Endodermal cell (in vitro differentiated cells): ENCODE data around the gene UNC13A. TPM values are rescaled to one million over a fixed set of nuclear protein-coding genes. Genes with fewer than 3 reads are reported as not detected.

Source experiments
- DNase-seq: peaks from one replicate; pipeline ENCODE4 v3.0.0-alpha.2; 2017
- H3K27ac ChIP-seq: 2 replicates; pipeline ENCODE4 v1.5.1; 2013; ENCODE audit warnings: mild to moderate bottlenecking, low read depth, low read length, moderate library complexity
- H3K27me3 ChIP-seq: 2 replicates; pipeline ENCODE4 v1.6.1; 2013; ENCODE audit warnings: mild to moderate bottlenecking, low read length, moderate library complexity; ENCODE audit not compliant: insufficient read depth, control insufficient read depth, poor library complexity, severe bottlenecking
- H3K36me3 ChIP-seq: 2 replicates; pipeline ENCODE4 v1.7.0; 2013; ENCODE audit warnings: mild to moderate bottlenecking, low read length, moderate library complexity; ENCODE audit not compliant: control insufficient read depth, insufficient read depth
- H3K4me1 ChIP-seq: one replicate; pipeline ENCODE4 v1.7.0; 2013; ENCODE audit warnings: low read length; ENCODE audit not compliant: control insufficient read depth, insufficient read depth
- H3K4me3 ChIP-seq: 2 replicates; pipeline ENCODE4 v1.5.1; 2013; ENCODE audit warnings: mild to moderate bottlenecking, low read length, moderate library complexity
- H3K9ac ChIP-seq: 2 replicates; pipeline ENCODE4 v1.6.1; 2013; ENCODE audit warnings: mild to moderate bottlenecking, low read length, moderate library complexity; ENCODE audit not compliant: poor library complexity, severe bottlenecking; ENCODE audit errors: extremely low read depth
- H3K9me3 ChIP-seq: 2 replicates; pipeline ENCODE4 v1.6.1; 2013; ENCODE audit warnings: mild to moderate bottlenecking, low read length, moderate library complexity; ENCODE audit not compliant: control insufficient read depth
- H3K27ac Mint-ChIP-seq: 2 replicates; pipeline ENCODE4 v1.8.0; 2020; ENCODE audit warnings: mixed read lengths
- H3K27me3 Mint-ChIP-seq: 2 replicates; pipeline ENCODE4 v1.8.0; 2021; ENCODE audit warnings: mild to moderate bottlenecking, mixed read lengths; ENCODE audit not compliant: insufficient read depth
- H3K36me3 Mint-ChIP-seq: 2 replicates; pipeline ENCODE4 v1.8.0; 2020; ENCODE audit warnings: low read depth, mixed read lengths
- H3K4me1 Mint-ChIP-seq: 2 replicates; pipeline ENCODE4 v1.8.0; 2020; ENCODE audit warnings: mixed read lengths
- H3K4me3 Mint-ChIP-seq: 2 replicates; pipeline ENCODE4 v1.8.0; 2020; ENCODE audit warnings: mild to moderate bottlenecking, moderate library complexity, mixed read lengths
- H3K9me3 Mint-ChIP-seq: 2 replicates; pipeline ENCODE4 v1.8.0; 2020; ENCODE audit warnings: mild to moderate bottlenecking, mixed read lengths
- CTCF ChIP-seq: fragments of 200-600 bp; sonication (generic); conservative IDR thresholded peaks from 2 replicates; pipeline ENCODE4 v1.5.0; 2021; ENCODE audit warnings: antibody characterized with exemption, mild to moderate bottlenecking
- WGBS, 2 experiments: methylation state at CpG; one replicate each; pipeline versions ENCODE4 v1.1.5 to v1.1.7; 2013; ENCODE audit warnings: missing lambda C conversion rate in 2 of 2, mixed read lengths in 1 of 2; ENCODE audit not compliant: insufficient coverage in 1 of 2, insufficient read length in 1 of 2; 5-methylcytosine and 5-hydroxymethylcytosine counted together
- total RNA-seq, 2 donors: library from RNA; stranded (reverse); fragmentation: NEBNext Ultra II Directional in 1 of 2; extraction: Animal tissue kit (Norgen Biotek cat#: 25700) in 1 of 2; gene quantifications; 2 replicates in 1 of 2; 3 replicates in 1 of 2; pipeline ENCODE4 v1.2.1, GENCODE V29; 2021

UNC13A gene
- total RNA-seq, 2 donors from 2014 or later: 5.6 to 10.7 TPM

GRCh38 chr19:17734146-17734545 lies 46.0 kb upstream of the UNC13A start:
- Histone ChIP-seq H3K9ac (no peak overlapping the region), H3K36me3 (peaks cover 61% of the 10 kb centered on the region), H3K4me3 (no peak overlapping the region), H3K27ac (no peak overlapping the region), H3K9me3 (no peaks in the 10 kb centered on the region), H3K27me3 (no peaks in the 10 kb centered on the region), H3K4me1 (no peaks in the 10 kb centered on the region)
- Mint-ChIP-seq H3K4me1 (no peaks in the 10 kb centered on the region), H3K9me3 (no peaks in the 10 kb centered on the region), H3K36me3 (peaks cover 67% of the 10 kb centered on the region), H3K4me3 (no peak overlapping the region), H3K27me3 (no peaks in the 10 kb centered on the region), H3K27ac (no peak overlapping the region)
- no peak for DNase-seq
- 95% methylated on average over 14 to 16 of the region's 16 CpGs for WGBS, 2 experiments
- TF ChIP-seq CTCF: no peak

GRCh38 chr19:17733127-17733526 lies 45.0 kb upstream of the UNC13A start:
- Histone ChIP-seq H3K36me3 (peaks cover 71% of the 10 kb centered on the region), H3K27me3 (no peaks in the 10 kb centered on the region), H3K9me3 (no peaks in the 10 kb centered on the region), H3K4me1 (no peaks in the 10 kb centered on the region), H3K27ac (no peak overlapping the region), H3K9ac (no peak overlapping the region), H3K4me3 (no peak overlapping the region)
- Mint-ChIP-seq H3K27me3 (no peaks in the 10 kb centered on the region), H3K36me3 (peaks cover 71% of the 10 kb centered on the region), H3K27ac (no peak overlapping the region), H3K4me1 (no peaks in the 10 kb centered on the region), H3K9me3 (no peaks in the 10 kb centered on the region), H3K4me3 (no peak overlapping the region)
- DNase-seq: no peak
- WGBS, 2 experiments: 97% methylated on average over 17 to 22 of the region's 22 CpGs
- TF ChIP-seq CTCF: no peak

- no peaks in the 10 kb centered on the region for H3K27me3 Mint-ChIP-seq
- H3K4me1 Mint-ChIP-seq: no peaks in the 10 kb centered on the region
- H3K36me3 Mint-ChIP-seq: peaks cover 62% of the 10 kb centered on the region
- no peak for TF ChIP-seq CTCF
- no peak overlapping the region for H3K27ac Mint-ChIP-seq
- H3K9me3 ChIP-seq: no peaks in the 10 kb centered on the region
- peaks cover 74% of the 10 kb centered on the region for H3K36me3 ChIP-seq
- no peaks in the 10 kb centered on the region for H3K4me1 ChIP-seq
- no peaks in the 10 kb centered on the region for H3K9me3 Mint-ChIP-seq
- no peak overlapping the region for H3K9ac ChIP-seq
- WGBS, 2 experiments: 93 to 95% methylated on average over 8 to 19 of the region's 19 CpGs
- no peaks in the 10 kb centered on the region for H3K27me3 ChIP-seq
- DNase-seq: no peak
- H3K4me3 Mint-ChIP-seq: no peak overlapping the region
- no peak overlapping the region for H3K27ac ChIP-seq
- no peak overlapping the region for H3K4me3 ChIP-seq
Observed at GRCh38 chr19:17727843-17728242, 39.7 kb upstream of the UNC13A start.
